HT1080 (cell line): Measurements from ENCODE around the gene OGDH. TPM values are rescaled to one million over a fixed set of nuclear protein-coding genes. Genes with fewer than 3 reads are reported as not detected.
A peak's percentile ranks its signal among the peaks of the same experiment; 100 is the strongest.

Experiments used
- DNase-seq: peaks from one replicate; pipeline ENCODE4 v3.0.0-alpha.2; 2015; ENCODE audit warnings: low read depth
- total RNA-seq: library from RNA; depleted of rRNA; stranded (reverse); fragments of >200 nt; shearing (Covaris generic); gene quantifications from 2 replicates; pipeline ENCODE4 v1.2.3, GENCODE V29; 2014

OGDH gene
- total RNA-seq, 1 experiment from 2014 or later, result 41.9 TPM

DNA sequence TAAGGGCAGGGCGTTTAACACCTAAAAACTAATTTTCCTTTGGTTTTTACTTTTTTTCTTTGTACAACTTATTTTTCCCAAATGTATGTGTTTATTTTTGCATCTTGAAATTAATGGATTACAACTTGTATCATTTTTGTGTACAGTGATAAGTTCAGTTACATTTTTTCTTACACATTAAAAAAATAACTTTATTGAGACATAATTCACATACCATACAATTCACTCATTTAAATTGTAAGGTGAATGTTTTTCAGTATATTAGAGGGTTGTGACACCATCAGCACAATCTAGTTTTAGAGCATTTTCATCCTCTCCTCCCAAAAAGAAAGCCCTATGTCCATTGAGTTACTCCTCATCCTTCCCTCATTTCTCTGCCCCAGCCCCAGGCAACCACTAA, 11.6 kb downstream of the OGDH start:
- DNase-seq, result no peak

DNA sequence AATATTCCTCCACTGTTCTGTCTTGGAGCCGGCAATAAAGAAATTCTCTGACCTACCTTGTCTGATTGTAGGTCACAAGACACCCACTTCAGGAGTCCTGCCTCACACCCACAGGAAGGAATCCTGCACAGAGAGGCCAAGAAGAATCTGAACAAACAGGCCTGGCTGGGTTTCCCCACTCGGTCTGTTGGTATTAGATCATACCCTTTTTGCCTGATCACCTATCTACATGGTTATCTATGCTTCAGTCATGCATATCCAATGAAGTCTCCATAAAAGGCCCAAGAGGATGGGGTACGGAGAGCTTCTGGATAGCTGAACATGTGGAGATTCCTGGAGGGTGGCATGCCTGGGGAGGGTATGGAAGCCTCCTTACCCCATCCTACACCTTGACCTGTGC, 12.3 kb downstream of the OGDH start:
- DNase-seq, result no peak

DNA sequence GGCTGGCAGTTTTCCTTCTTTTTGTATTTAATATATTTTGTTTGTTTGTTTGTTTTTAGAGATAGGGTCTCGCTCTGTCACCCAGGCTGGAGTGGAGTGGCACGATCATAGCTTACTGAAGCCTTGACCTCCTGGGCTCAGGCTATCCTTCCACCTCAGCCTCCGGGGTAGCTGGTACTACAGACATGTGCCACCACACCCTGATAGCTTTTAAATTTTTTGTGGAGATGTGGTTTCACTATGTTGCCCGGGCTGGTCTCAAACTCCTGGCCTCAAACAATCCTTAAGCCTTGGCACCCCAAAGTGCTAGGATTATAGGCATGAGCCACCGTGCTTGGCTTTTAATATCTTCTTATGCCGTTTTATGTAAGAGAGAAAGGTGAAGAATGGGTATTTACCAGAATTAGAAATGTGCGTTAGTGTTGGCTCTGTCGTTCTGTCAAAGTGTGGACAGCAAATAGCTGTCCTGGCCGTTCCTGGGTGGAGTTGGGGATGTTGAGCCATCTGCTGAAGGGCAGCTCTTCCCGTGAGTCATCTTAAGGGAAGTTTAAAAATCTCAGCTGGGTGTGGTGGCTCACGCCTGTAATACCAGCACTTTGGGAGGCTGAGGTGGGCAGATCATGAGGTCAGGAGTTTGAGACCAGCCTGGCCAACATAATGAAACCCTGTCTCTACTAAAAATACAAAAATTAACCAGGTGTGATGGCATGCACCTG, 14.8 kb downstream of the OGDH start:
- DNase-seq, result peak; percentile 65

DNA sequence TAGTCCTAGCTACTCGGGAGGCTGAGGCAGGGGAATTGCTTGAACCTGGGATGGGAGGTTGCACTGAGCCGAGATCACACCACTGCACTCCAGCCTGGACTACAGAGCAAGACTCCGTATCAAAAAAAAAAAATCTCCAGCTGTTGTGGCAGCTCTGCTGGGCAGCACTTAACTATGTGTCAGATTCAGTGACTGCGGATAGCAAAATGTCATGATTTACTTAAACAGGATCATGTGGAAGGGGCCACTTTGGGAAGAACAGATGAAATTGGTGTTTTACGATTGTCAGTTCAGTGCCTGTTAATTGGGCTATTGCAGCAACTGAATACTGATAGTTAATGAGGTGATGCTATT, 15.3 kb downstream of the OGDH start:
- DNase-seq, result no peak

DNA sequence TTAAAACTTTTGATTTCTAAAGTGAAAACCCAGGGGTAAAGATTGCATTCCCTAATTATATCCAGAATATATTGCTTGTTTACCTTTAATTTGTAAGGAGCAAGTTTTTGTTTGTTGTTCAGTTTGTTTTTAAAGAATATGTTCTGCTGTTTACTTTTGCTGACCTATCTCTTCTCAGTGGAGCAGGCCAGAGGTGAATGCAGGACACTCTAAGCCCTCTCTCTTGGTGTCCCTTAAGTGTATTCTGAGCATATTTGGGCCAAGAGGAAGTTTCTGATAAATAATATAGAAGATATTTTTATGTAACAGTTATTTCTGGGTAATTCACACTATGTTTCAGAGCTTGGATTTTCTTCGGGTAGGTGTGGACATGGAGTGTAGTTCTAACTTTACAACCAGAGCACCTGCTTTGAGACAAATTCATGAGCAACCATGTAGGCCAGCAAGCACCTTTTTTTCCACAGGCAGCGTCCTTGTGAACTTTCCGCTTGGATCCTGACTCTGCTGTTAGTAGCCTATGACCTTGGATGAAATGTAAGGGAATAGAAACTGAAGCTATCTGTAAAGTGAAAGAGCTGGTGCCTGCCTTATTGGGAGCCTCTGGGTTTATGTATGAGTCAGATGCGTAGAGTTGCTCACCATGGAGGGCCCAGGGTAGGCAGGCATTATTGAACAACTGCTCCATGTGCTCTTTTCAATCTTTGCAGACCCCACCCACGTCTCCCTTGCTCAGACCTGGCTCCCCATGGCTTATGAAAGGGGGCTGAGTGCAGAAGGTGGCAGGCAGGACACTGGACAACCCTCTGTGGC, 16.1 kb downstream of the OGDH start:
- DNase-seq, result peak; percentile 42

DNA sequence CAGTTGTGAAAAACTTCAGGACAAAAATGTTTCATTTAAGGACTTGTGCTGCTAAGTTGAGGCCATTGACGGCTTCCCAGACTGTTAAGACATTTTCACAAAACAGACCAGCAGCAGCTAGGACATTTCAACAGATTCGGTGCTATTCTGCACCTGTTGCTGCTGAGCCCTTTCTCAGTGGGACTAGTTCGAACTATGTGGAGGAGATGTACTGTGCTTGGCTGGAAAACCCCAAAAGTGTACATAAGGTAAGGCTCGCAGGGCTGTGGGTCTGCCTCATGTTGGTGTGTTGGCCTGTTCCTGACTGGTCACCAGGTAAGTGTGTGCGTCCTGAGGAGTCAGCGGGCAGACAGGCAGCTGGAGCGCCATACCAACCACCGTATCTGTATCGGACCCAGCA, 17.9 kb downstream of the OGDH start:
- no peak for DNase-seq

DNA sequence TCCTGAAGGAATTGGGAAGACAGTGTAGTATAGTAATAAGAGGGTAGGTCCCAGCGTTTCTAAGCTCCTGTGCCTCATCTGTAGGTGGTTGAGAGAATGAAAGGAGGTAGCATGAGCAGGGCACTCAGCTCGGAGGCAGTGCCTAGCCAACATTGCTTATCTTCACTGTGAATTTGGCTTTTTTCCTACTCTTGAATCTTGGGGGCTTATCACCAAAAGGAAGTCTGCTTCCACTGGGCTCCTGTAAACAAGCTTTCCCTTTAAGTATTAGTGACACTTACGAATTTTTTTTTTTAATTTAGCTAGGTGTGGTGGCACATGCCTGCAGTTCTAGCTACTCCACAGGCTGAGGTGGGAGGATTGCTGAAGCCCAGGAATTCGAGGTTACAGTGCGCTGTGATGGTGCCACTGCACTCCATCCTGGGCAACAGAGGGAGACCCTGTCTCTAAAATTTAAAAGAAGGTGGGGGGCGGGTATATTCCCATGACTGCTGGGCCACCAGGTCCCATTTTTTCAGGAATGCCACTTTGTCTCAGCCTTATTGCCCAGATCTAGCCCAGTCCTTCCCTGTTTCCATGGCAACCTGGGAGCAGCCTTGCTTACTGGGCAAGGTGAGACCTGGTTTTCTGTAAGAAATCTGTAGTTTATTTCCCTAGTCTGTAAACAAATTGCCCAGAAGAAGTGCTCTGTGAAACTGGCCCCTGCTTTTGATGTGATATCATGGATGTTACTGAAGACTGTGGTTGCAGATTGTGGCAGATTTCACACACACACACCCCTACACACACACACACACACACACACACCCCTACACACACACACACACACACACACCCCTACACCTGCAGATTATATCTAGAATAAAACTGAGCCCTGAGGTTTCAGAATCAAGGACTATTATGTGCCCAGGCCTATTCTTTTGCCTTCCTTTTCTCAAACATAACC, 19.4 kb downstream of the OGDH start:
- DNase-seq, result no peak

DNA sequence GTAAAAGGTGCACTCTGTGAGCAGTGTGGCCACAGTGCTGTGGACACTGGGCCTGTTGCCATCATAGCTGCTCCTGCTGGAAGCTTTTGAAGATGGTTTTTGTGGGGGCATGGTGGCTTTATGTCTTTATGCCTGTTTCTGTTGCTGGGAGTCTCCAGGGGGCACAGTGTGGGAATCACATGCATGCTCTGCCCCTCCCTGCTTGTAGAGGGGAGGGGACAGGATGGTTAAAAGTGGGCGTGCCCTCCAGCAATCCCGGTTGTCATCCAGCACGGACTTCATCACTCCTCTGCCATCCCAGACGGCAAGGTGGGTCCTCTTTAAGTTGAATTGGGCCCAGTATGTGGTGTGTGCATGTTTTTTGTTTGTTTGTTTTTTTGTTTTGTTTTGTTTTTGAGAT, 20.2 kb downstream of the OGDH start:
- DNase-seq, result no peak

DNA sequence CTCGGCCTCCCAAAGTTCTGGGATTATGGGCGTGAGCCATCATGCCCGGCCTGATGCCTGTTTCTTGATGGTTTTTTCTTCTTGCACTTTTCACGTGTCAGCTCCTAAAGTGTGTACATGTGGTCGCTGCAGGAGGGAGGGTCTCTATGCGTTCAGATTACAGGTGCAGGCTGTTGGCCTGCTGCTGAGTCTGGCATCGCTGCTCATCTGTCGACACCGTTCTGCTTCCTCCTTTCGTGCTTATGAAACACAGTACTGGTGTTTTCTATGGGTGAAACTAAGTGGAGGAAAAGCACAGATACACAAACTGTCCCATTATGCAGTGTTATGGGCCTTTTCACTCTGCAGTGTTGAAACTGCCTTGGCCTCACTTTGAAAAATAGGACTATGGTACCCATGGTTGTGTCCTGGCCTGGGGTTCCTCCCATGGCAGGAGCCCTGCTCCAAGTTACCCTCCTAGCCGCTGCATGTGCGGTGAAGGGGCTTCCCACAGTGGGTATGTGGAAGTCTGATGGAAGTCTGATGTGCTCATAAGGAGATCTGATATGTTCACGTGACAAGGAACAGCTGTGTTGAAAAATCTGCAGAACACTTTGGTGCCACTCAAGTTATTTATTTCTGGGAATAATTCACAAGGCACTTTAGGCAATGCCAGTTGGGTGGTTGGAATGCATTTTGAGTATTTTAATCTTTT, 23.5 kb downstream of the OGDH start:
- no peak for DNase-seq

DNA sequence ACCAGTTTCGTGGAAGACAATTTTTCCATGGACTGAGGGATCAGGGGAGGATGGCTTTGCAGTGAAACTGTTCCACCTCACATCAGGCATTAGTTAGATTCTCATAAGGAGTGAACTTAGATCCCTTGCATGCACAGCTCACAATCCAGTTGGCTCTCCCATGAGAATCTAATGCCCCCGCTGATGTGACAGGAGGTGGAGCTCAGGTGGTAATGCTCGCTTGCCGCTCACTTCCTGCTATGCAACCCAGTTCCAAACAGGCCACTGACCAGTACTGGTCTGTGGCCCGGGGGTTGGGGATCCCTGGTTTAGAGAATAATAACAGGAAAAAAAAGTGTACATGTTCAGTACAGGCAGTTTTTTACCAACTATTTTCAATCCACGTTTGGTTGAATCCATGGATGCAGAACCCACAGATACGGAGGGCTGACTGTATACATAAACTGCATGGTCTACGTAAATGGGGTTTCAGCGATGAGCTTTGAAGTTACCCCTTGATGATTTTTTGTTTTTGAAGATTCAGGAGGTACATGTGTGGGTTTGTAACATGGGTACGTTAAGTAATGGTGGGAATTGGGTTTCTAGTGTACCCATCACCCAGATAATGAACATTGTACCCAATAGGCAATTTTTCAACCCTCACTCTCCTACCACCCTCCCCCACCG, 24.5 kb downstream of the OGDH start:
- DNase-seq, result no peak

DNA sequence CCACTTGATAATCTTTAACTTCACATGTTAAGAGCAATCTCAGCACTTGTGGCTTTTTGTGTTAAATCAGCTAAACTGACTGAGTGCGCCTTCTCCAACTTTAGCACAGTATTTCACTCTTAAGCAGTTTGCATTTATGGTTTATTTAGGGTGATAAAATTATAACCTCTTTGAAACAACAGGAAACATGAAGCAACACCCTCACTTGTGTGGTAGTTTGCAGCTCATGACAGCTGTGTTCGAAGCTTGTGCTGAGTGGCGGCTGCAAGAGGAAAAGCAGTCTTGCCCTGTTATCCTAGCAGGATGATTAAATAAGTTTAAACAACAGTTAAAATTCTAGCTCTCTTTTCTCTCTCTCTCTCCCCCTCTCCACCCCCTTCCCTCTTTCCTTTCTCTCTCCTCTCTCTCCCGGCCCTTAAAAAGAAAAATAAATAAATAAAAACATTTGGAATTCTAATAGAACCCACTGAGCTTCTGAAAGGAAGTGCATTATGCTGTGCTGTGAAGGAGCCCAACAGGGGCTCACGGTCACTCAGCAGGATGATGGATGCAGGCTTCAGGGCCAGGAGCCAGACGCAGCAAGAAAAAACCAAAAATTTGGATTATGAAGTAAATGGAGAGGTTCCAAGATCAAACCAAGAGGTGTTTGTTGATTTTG, 25.2 kb downstream of the OGDH start:
- no peak for DNase-seq

DNA sequence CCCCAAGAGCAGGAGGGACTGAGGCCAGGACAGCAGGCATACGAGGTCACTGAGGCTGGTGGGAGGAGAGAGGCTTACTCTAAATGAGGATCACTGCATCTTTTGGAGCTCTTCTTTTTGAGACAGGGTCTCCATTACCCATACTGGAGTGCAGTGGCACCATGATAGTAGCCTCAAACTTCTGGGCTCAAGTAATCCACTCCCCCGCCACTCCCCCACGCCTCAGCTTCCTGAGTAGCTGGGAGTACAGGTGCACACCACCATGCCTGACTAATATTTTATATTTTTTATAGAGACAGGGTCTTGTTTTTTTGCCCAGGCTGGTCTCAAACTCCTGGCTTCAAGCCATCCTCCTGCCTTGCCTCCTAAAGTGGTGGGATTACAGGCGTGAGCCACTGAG, 25.8 kb downstream of the OGDH start:
- no peak for DNase-seq

DNA sequence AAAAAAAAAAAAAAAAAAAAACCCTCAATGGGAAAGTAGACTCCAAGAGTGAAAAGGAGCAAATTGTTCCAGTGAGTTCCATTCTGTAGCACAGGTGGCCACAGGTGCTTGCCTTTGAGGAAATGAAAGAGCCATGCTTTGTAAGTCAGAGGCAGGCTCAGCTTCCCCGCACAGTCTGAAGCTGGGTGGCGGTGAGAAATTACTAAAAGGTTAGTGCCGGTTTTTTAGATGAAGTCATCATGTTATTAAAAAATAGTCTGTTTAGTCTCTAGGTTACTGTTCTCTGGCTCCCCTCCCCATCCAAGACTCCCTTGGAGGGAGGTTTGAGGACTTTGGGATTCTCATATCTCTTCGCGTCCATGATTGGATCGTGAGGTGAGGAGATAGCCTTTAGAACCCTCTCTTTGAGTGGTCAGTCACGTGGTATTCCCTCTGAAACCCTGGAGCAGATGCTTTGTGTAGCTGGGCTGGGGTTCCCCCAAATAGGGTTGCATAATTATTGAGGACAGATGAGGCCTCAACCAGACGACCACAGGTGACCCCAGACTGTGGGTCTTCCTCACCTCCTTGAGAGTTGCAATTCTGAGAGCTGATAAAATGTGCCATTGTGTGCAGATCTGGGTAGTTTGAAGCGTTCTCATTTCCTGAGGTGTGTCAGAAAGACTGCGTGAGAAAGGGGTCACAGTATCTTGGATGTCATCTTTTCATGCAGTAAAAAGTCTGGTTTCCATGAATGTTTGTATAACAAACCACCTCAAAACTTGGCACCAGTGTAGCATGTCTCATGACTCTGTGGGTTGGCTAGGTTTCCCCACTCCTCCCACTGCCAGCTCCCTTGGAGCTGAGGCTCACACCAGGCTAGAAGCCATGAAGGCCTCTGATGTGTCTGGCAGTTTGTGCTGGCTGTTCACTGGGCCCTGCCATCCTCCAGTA, 27.1 kb downstream of the OGDH start:
- DNase-seq, result peak; percentile 98

DNA sequence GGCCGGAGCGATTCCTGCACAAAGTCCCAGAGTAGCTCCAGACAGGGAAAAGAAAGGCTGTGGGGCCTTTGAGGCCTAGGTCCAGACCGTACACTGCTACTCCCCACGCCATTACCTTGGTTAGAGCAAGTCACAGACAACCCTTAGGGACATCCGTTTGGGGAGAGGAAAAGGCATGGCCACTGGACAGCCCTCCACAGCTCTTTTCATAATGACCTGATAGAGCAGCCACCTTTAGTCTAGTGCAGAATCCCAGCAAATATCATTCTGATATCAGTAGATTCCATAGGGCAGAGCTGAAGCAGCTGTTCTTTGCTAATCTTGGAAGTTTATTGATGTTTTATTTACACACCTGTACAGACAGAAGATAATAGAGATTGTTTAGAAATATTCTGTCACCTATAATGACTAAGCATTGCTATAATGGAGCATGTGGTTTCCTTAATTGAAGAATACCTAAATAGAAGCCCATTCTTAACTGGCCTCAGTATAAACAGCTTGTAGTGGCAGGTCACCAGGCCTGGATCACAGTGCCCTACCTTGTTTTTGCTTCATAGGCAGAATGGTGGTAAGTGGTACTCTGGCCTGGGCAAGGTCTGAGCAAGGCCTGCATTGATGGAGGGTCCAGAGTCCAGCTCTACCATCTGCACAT, 27.9 kb downstream of the OGDH start:
- DNase-seq, result no peak

DNA sequence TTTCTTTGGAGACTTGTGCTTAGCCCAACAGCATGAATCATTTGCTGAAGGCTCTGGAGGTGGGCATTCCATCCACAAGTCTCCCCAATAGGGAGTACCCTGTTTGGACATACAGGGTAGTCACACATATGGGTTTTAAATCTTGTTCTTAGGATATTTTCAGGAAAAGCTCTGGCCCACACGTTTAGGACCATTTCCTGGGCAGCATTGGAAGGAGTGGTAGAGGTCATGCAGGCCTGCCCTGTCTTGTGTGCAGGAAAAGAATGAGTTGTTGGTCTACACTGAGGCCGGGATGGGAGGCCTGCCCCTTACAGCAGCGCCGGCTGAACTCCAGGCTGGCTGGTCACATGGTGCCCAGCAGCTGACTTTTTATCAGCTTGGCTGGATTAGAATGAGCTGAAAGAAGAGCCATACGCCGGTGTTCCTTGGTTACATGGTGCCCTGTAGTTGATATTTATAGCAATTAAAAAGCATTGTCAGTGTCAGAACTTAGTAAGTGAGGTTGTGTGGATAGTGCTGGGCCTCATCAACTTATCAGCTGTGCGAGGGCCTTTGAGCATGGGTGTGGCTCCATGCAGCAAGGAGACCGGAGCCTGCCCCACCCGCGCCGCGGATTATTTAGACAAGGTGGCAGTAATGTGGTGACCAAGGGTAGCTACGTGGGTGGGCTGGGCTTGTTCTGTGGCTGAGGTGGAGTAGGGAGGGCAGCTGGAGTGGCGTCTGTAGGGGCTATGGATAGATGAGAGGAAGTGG, 28.6 kb downstream of the OGDH start:
- no peak for DNase-seq

DNA sequence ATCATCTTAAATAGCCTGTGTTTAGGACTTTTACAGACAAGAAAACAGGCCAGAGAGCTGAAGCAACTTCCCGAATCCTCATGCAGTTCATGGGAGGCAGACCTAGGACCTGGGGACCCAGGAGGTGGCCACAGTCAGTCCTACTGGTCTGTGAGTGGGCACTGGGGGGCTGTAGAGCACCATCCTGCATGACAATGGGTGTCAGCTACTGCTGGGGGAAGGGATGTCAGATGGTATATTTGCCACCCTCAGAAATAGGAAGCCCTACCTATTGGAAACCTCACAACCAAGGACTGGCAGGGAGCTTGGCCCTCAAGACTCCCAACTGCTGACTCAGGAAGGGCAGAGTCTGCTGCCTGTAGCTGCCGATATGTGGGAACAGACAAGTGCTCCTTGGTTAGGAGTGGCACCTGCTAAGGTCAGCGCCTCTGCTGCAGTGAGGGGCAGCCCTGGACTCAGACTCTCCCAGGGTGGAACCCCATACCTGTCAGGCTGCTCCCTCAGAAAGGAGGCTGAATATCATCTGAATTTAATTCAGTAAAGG, 29.7 kb downstream of the OGDH start:
- DNase-seq, result no peak

DNA sequence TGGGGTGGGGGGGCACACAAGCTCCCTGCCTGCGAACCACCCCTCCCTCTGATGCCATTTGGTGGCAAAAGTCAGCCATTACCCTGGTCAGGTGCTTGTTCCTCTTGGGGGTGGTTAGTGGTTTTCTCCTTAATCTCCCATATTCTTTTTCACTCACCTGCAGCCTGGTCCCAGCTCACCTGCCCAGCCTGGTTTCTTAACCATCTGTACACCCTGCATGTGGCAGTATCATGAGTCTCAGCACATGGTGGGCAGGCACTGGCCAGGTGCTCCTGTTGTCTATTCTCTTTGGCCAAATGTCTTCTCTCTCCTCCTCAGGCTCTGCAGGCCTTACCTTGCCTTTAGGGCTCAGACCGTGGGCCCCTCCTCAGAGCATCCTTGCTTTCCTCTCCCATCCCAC, 30.5 kb downstream of the OGDH start:
- no peak for DNase-seq
